Posterior cingulate gyrus (tissue), 11 donors: ENCODE results near the gene IRF2.

Experiments
- DNase-seq, 10 donors: peaks; one replicate each; pipeline versions ENCODE4 v3.0.0 to v3.0.0-alpha.2; 2020 to 2021; ENCODE audit warnings: mixed read lengths in 3 of 10
- intact Hi-C: fragments of 100-400 bp; cut with DNase I; formaldehyde crosslinking; loops from one replicate; pipeline ENCODE4 v1.15.1; 2023

Gene IRF2

GRCh38 chr4:184453365-184454160, 20.8 kb downstream of the IRF2 start:
- intact Hi-C loops = no loop called here
- DNase-seq = no peak

GRCh38 chr4:184452740-184453139, 21.6 kb downstream of the IRF2 start:
- intact Hi-C loops = no loop called here
- no peak for DNase-seq

- intact Hi-C loops = no loop called here
- no peak for DNase-seq
Measured at GRCh38 chr4:184451726-184452125, 22.6 kb downstream of the IRF2 start.

- intact Hi-C loops = no loop called here
Measured at GRCh38 chr4:184450743-184451535, 23.4 kb downstream of the IRF2 start.

GRCh38 chr4:184450045-184450444, 24.3 kb downstream of the IRF2 start:
- DNase-seq = no peak
- intact Hi-C loops = no loop called here

More at GRCh38 chr4:184450743-184451535, 23.4 kb downstream of the IRF2 start:
- no peak for DNase-seq

- DNase-seq = peak in 5 of 10 donors; percentile 34 to 82 (median 46)
- intact Hi-C loops = no loop called here
Measured at GRCh38 chr4:184448821-184449220, 25.5 kb downstream of the IRF2 start.

GRCh38 chr4:184448141-184448540, 26.2 kb downstream of the IRF2 start:
- intact Hi-C loops = no loop called here
- no peak for DNase-seq

- DNase-seq = no peak
- intact Hi-C loops = no loop called here
Measured at GRCh38 chr4:184447664-184448063, 26.7 kb downstream of the IRF2 start.

- DNase-seq = no peak
- intact Hi-C loops = no loop called here
Measured at GRCh38 chr4:184446132-184446658, 28.2 kb downstream of the IRF2 start.

- peak in 2 of 10 donors; percentile 26 to 85 for DNase-seq
- intact Hi-C loops = no loop called here
Measured at GRCh38 chr4:184444953-184445309, 29.4 kb downstream of the IRF2 start.

- intact Hi-C loops = no loop called here
- DNase-seq = no peak
Measured at GRCh38 chr4:184444215-184444952, 30.0 kb downstream of the IRF2 start.

- intact Hi-C loops = no loop called here
- no peak for DNase-seq
Measured at GRCh38 chr4:184443318-184443717, 31.0 kb downstream of the IRF2 start.

- intact Hi-C loops = no loop called here
Measured at GRCh38 chr4:184442314-184442635, 32.1 kb downstream of the IRF2 start.

GRCh38 chr4:184441461-184442313, 32.7 kb downstream of the IRF2 start:
- DNase-seq = peak in 2 of 10 donors; percentile 33 to 75
- intact Hi-C loops = no loop called here

More at GRCh38 chr4:184442314-184442635, 32.1 kb downstream of the IRF2 start:
- DNase-seq = no peak

- no peak for DNase-seq
- intact Hi-C loops = no loop called here
Measured at GRCh38 chr4:184440595-184441358, 33.6 kb downstream of the IRF2 start.

- intact Hi-C loops = no loop called here
- peak in 2 of 10 donors; percentile 36 to 87 for DNase-seq
Measured at GRCh38 chr4:184439856-184440594, 34.3 kb downstream of the IRF2 start.

- DNase-seq = no peak
- intact Hi-C loops = no loop called here
Measured at GRCh38 chr4:184439386-184439785, 35.0 kb downstream of the IRF2 start.

GRCh38 chr4:184438375-184438774, 36.0 kb downstream of the IRF2 start:
- no peak for DNase-seq
- intact Hi-C loops = no loop called here
